MM.1S (cell line): ENCODE measurements around the gene S100A13.

Source experiments
- DNase-seq: peaks from one replicate; pipeline ENCODE4 v3.0.0-alpha.2; 2015
- H2AFZ ChIP-seq: fragments of 300-600 bp; sonication (generic); 2 replicates; pipeline ENCODE4 v1.6.0; 2016; ENCODE audit warnings: antibody characterized with exemption, low read length
- H3F3A ChIP-seq: fragments of 300-600 bp; sonication (generic); 2 replicates; pipeline ENCODE4 v1.6.1; 2016; ENCODE audit warnings: mild to moderate bottlenecking, antibody characterized with exemption, low read length, moderate library complexity, mixed read lengths; ENCODE audit not compliant: insufficient read depth
- H3K27ac ChIP-seq: fragments of 300-600 bp; sonication (generic); 2 replicates; pipeline ENCODE4 v1.5.1; 2016; ENCODE audit warnings: mild to moderate bottlenecking, low read length
- H3K27me3 ChIP-seq: fragments of 300-600 bp; sonication (generic); replicated peaks from 2 replicates; pipeline ENCODE4 v1.6.0; 2016; ENCODE audit warnings: low read length; ENCODE audit not compliant: insufficient read depth
- H3K36me3 ChIP-seq: fragments of 300-600 bp; sonication (generic); replicated peaks from 2 replicates; pipeline ENCODE4 v1.6.1; 2016; ENCODE audit warnings: mild to moderate bottlenecking, low read length, mixed read lengths; ENCODE audit not compliant: insufficient read depth
- H3K4me1 ChIP-seq: fragments of 300-600 bp; sonication (generic); 2 replicates; pipeline ENCODE4 v1.6.1; 2016; ENCODE audit warnings: low read length, mixed read lengths
- H3K4me2 ChIP-seq: fragments of 300-600 bp; sonication (generic); 2 replicates; pipeline ENCODE4 v1.6.0; 2016; ENCODE audit warnings: low read depth, low read length
- H3K4me3 ChIP-seq: fragments of 300-600 bp; sonication (generic); 2 replicates; pipeline ENCODE4 v1.5.1; 2016; ENCODE audit warnings: low read length, mixed read lengths
- H3K79me2 ChIP-seq: fragments of 300-600 bp; sonication (generic); 2 replicates; pipeline ENCODE4 v1.6.1; 2016; ENCODE audit warnings: mixed run types, low read length, mixed read lengths
- H3K9ac ChIP-seq: fragments of 300-600 bp; sonication (generic); 2 replicates; pipeline ENCODE4 v1.6.1; 2016; ENCODE audit warnings: low read length, mixed read lengths
- H3K9me2 ChIP-seq: fragments of 300-600 bp; sonication (generic); replicated peaks from 2 replicates; pipeline ENCODE4 v1.6.1; 2016; ENCODE audit warnings: mild to moderate bottlenecking, low read length, mixed read lengths; ENCODE audit not compliant: insufficient read depth
- H3K9me3 ChIP-seq: fragments of 300-600 bp; sonication (generic); replicated peaks from 2 replicates; pipeline ENCODE4 v1.6.1; 2016; ENCODE audit warnings: mild to moderate bottlenecking, low read length, mixed read lengths; ENCODE audit not compliant: insufficient read depth
- H4K20me1 ChIP-seq: fragments of 300-600 bp; sonication (generic); 2 replicates; pipeline ENCODE4 v1.6.1; 2016; ENCODE audit warnings: mild to moderate bottlenecking, low read length, moderate library complexity, mixed read lengths; ENCODE audit not compliant: insufficient read depth
- EZH2 ChIP-seq: fragments of 300-600 bp; sonication (generic); optimal IDR thresholded peaks from 2 replicates; pipeline ENCODE3; 2017; ENCODE audit warnings: low read depth, mild to moderate bottlenecking, antibody characterized with exemption, low read length, mixed read lengths
- EZH2phosphoT487 ChIP-seq: fragments of 300-600 bp; sonication (generic); IDR thresholded peaks from 2 replicates; pipeline ENCODE4 v1.6.1; 2018; ENCODE audit warnings: antibody characterized with exemption, low read length
- TF ChIP-seq, protein P1 (sequence below): fragments of 300-600 bp; sonication (generic); IDR thresholded peaks from 2 replicates; pipeline ENCODE4 v1.5.1; 2016; ENCODE audit warnings: antibody characterized with exemption, low read length, mixed read lengths

Gene S100A13

DNA sequence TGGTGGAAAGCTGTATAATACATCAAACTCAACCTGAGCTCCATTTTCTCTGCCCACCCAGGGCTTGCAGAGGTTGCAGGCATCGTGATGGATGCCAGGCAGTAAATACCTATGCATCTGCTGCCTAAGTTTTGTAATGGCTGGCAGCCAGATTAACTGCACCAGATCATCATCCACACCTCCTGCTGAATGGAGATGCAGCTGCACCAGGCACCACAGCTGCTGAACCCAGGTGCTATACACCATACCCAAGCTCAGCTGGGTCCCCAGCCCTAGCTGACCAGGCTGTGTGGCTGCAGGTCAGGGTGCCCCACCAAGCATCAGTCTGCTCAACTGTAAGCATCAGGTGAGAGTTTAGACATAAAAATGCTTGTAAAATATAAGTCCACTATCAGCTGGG, 24.5 kb upstream of the S100A13 start:
- DNase-seq, result no peak
- no peak overlapping the region for H3K4me2 ChIP-seq
- no peaks in the 10 kb centered on the region for H4K20me1 ChIP-seq
- no peaks in the 10 kb centered on the region for H3K4me1 ChIP-seq
- H3K4me3 ChIP-seq, result no peak overlapping the region
- 0 out of 2 replicates have a peak, but pooled peaks cover 2% of the 10 kb centered on the region for H3K36me3 ChIP-seq
- no peaks in the 10 kb centered on the region for H3K27me3 ChIP-seq
- H3F3A ChIP-seq, result no peaks in the 10 kb centered on the region; the same call in 1 of the 2 replicates
- H2AFZ ChIP-seq, result no peak overlapping the region
- H3K27ac ChIP-seq, result no peak overlapping the region
- no peaks in the 10 kb centered on the region for H3K79me2 ChIP-seq
- H3K9me2 ChIP-seq, result no peaks in the 10 kb centered on the region
- H3K9ac ChIP-seq, result no peak overlapping the region
- TF ChIP-seq EZH2, result no peak
- TF ChIP-seq, protein P1, sequence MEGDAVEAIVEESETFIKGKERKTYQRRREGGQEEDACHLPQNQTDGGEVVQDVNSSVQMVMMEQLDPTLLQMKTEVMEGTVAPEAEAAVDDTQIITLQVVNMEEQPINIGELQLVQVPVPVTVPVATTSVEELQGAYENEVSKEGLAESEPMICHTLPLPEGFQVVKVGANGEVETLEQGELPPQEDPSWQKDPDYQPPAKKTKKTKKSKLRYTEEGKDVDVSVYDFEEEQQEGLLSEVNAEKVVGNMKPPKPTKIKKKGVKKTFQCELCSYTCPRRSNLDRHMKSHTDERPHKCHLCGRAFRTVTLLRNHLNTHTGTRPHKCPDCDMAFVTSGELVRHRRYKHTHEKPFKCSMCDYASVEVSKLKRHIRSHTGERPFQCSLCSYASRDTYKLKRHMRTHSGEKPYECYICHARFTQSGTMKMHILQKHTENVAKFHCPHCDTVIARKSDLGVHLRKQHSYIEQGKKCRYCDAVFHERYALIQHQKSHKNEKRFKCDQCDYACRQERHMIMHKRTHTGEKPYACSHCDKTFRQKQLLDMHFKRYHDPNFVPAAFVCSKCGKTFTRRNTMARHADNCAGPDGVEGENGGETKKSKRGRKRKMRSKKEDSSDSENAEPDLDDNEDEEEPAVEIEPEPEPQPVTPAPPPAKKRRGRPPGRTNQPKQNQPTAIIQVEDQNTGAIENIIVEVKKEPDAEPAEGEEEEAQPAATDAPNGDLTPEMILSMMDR, result no peak
- H3K9me3 ChIP-seq, result no peaks in the 10 kb centered on the region

DNA sequence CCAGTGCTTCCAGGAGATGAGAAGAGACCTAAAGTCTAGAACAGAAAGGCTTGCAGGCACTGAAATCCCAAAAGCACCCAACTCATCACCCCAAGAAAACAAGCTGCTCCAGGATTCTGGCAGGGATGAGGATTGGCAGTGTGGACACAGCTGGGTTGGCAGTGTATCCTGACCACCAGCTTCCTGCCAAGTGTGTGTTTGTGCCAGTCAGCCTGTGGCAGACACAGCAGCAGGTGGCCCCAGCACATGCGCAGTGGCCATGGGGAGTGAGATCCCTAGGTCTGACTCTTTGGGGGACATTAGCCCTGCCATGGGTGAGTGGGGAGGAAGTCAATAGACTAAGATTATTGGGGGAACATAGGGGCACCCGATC, 22.5 kb upstream of the S100A13 start:
- no peak for TF ChIP-seq EZH2
- TF ChIP-seq, protein P1, result no peak
- TF ChIP-seq EZH2phosphoT487, result no peak
- Histone ChIP-seq H3K36me3 (peaks cover 7% of the 10 kb centered on the region; the same call in 1 of the 2 replicates), H3K9me3 (no peaks in the 10 kb centered on the region), H3F3A (no peaks in the 10 kb centered on the region), H3K79me2 (0 out of 2 replicates have a peak, but pooled peaks cover 4% of the 10 kb centered on the region), H3K27me3 (no peaks in the 10 kb centered on the region), H3K9ac (no peak overlapping the region), H3K4me2 (no peak overlapping the region), H3K9me2 (no peaks in the 10 kb centered on the region), H4K20me1 (no peaks in the 10 kb centered on the region), H3K4me3 (no peak overlapping the region), H3K4me1 (no peaks in the 10 kb centered on the region), H3K27ac (no peak overlapping the region), H2AFZ (no peak overlapping the region)
- no peak for DNase-seq

DNA sequence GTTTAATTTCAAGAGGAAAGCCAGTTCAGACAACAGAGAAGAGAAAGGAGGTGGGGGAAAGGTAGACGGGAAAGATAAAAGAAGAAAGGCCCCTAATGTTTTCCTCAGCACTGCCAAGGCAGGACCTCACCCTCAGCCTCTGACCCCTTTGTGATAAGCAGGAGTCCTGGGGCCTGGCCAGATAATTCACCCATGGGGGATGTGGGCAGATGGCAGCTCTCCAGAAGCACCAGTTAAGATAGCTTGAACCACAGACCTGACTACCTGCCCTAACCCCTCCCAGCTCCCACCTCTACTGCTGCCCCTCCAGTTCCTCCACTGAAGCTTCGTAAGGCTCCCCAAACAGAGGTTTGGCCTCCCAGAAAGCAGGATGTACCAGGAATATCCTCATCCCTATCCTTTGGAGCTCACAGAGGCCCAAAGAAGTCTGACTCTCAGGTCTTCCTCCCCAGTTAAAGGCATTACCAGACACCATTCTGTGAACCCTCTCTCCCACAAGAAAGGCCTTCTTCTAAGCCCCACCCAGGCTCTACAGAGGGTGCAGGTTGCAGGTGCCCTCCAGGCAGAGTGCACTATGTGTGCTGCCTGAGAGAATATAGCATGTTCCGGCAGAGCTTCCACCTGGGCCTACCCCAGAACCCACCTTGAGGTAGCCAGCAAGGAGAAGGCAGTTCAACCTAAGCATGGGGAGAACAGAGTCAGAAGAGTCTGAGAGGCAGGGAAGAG, 22.0 kb upstream of the S100A13 start:
- Histone ChIP-seq H2AFZ (no peak overlapping the region), H3K4me1 (no peaks in the 10 kb centered on the region), H3K9me3 (no peaks in the 10 kb centered on the region), H3K36me3 (peaks cover 7% of the 10 kb centered on the region; the same call in 1 of the 2 replicates), H3K9ac (no peak overlapping the region), H3K4me3 (no peak overlapping the region), H3K27ac (no peak overlapping the region), H3K27me3 (no peaks in the 10 kb centered on the region), H3K79me2 (0 out of 2 replicates have a peak, but pooled peaks cover 10% of the 10 kb centered on the region), H3K9me2 (no peaks in the 10 kb centered on the region), H3F3A (no peaks in the 10 kb centered on the region), H3K4me2 (no peak overlapping the region), H4K20me1 (no peaks in the 10 kb centered on the region)
- TF ChIP-seq EZH2phosphoT487 (no peak), EZH2 (no peak)
- TF ChIP-seq, protein P1, result no peak
- no peak for DNase-seq
